Measurements from ENCODE around the gene POLR3E.

DNA sequence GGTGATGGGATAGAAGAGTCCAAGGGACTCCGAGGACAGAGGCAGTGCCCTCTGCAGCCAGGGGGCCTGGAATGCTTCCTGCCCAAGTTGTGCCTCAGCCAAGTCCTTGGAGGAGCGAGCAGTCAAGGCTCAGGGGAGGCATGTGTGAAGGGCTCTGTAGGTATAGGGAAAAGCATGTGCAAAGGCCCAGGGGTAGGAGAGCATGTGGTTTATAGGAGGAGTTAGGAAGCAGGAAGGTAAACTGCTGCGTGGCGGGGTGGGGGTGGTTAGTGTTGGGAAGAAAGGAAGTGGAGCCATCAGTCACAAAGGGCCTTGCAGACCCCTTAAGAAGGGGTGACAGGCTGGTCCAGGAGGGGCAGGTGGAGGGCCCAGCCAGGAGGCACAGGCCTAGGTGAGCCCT is 7.2 kb downstream of the POLR3E start:
- TF ChIP-seq, protein P1, sequence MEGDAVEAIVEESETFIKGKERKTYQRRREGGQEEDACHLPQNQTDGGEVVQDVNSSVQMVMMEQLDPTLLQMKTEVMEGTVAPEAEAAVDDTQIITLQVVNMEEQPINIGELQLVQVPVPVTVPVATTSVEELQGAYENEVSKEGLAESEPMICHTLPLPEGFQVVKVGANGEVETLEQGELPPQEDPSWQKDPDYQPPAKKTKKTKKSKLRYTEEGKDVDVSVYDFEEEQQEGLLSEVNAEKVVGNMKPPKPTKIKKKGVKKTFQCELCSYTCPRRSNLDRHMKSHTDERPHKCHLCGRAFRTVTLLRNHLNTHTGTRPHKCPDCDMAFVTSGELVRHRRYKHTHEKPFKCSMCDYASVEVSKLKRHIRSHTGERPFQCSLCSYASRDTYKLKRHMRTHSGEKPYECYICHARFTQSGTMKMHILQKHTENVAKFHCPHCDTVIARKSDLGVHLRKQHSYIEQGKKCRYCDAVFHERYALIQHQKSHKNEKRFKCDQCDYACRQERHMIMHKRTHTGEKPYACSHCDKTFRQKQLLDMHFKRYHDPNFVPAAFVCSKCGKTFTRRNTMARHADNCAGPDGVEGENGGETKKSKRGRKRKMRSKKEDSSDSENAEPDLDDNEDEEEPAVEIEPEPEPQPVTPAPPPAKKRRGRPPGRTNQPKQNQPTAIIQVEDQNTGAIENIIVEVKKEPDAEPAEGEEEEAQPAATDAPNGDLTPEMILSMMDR (conservative IDR thresholded peaks at IDR 0.05; ENCODE audit: low read depth, low read length), result no peak
- TF ChIP-seq EZH2 (IDR thresholded peaks at IDR 0.05; ENCODE audit: borderline replicate concordance, low read depth, low read length, poor library complexity, severe bottlenecking), result no peak

Measured in A673 (cell line).